HFFc6 (cell line): ENCODE results near the gene SNX20. TPM values are rescaled to one million over a fixed set of nuclear protein-coding genes. Genes with fewer than 3 reads are reported as not detected.

Source experiments
- DNase-seq: peaks from one replicate; pipeline ENCODE4 v3.0.0-alpha.2; 2018
- H3K27ac Mint-ChIP-seq: 2 replicates; pipeline ENCODE4 v1.8.0; 2020; ENCODE audit warnings: mild to moderate bottlenecking, mixed read lengths
- H3K27me3 Mint-ChIP-seq: 2 replicates; pipeline ENCODE4 v1.8.0; 2021; ENCODE audit warnings: mild to moderate bottlenecking, moderate library complexity, mixed read lengths; ENCODE audit not compliant: insufficient read depth
- H3K36me3 Mint-ChIP-seq: 2 replicates; pipeline ENCODE4 v1.8.0; 2021; ENCODE audit warnings: low read depth, mixed read lengths
- H3K4me1 Mint-ChIP-seq: 2 replicates; pipeline ENCODE4 v1.8.0; 2020; ENCODE audit warnings: low read depth, mixed read lengths
- H3K4me3 Mint-ChIP-seq: 2 replicates; pipeline ENCODE4 v1.8.0; 2020; ENCODE audit warnings: mild to moderate bottlenecking, moderate library complexity, mixed read lengths
- H3K9me3 Mint-ChIP-seq: 2 replicates; pipeline ENCODE4 v1.8.0; 2020; ENCODE audit warnings: mild to moderate bottlenecking, mixed read lengths
- total RNA-seq, 6 experiments: library from RNA; stranded (reverse); fragmentation: NEBNext Ultra II Directional; extraction: Animal tissue kit (Norgen Biotek cat#: 25700); gene quantifications; 2 replicates in 1 of 6; 3 replicates in 5 of 6; pipeline ENCODE4 v1.2.3, GENCODE V29; 2021
- TF ChIP-seq, protein P1 (sequence below): fragments of 200-600 bp; sonication (generic); IDR thresholded peaks from 2 replicates; pipeline ENCODE4 v1.5.0; 2021; ENCODE audit warnings: antibody characterized with exemption, mild to moderate bottlenecking

Gene SNX20
- total RNA-seq, 6 experiments from 2014 or later = not detected

DNA sequence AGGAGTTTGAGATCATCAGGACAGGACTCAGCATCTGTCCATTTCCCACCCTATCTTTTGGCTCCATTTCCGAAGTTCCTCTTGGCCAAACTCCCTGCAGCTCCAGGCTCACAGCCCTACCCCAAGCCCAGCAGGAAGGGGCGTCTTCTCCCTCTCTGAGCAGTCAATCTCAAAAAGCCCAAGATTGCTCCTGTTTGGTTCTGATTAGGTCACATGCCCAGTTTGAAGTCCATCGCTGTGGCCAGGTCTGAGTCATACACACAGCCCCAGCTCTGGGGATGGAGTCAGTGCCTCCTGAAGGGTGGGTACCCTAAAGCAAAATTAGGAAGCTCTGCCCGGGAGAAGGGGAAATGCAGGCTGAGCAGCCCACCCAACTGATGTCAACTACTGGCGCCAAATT is 23.9 kb downstream of the SNX20 start:
- Mint-ChIP-seq H3K4me1 (no peaks in the 10 kb centered on the region), H3K4me3 (no peak overlapping the region), H3K27ac (no peak overlapping the region), H3K36me3 (no peaks in the 10 kb centered on the region), H3K9me3 (no peaks in the 10 kb centered on the region), H3K27me3 (peaks cover 10% of the 10 kb centered on the region)
- TF ChIP-seq, protein P1, sequence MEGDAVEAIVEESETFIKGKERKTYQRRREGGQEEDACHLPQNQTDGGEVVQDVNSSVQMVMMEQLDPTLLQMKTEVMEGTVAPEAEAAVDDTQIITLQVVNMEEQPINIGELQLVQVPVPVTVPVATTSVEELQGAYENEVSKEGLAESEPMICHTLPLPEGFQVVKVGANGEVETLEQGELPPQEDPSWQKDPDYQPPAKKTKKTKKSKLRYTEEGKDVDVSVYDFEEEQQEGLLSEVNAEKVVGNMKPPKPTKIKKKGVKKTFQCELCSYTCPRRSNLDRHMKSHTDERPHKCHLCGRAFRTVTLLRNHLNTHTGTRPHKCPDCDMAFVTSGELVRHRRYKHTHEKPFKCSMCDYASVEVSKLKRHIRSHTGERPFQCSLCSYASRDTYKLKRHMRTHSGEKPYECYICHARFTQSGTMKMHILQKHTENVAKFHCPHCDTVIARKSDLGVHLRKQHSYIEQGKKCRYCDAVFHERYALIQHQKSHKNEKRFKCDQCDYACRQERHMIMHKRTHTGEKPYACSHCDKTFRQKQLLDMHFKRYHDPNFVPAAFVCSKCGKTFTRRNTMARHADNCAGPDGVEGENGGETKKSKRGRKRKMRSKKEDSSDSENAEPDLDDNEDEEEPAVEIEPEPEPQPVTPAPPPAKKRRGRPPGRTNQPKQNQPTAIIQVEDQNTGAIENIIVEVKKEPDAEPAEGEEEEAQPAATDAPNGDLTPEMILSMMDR = no peak
- no peak for DNase-seq

DNA sequence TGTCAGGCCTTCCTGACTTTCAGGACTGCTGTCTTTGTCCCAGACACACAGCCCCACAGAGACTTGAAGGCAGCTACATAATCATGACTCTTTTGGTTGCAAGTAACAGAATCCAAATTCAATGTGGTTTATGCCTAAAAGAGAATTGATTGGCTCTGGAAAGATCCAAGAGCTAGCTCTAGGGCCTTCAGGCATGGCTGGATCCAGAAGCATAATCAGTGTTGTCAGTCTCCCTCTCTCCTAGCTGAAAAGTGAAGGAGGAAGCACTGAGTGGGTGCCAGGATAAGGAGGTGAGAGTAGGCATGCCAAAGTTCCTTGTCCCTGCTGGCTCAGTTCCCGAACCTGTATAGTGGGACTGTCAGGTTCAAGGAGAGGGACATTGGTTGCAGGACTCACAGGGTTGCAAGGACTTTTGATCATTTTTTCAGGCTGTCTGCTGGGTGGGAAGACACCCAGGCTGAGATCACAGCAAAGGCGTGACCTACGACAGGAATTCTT is 25.5 kb downstream of the SNX20 start:
- no peak overlapping the region for H3K4me3 Mint-ChIP-seq
- H3K36me3 Mint-ChIP-seq = no peaks in the 10 kb centered on the region
- TF ChIP-seq, protein P1 = no peak
- H3K9me3 Mint-ChIP-seq = peaks cover 5% of the 10 kb centered on the region; the same call in 1 of the 2 replicates
- no peak overlapping the region for H3K27ac Mint-ChIP-seq
- peaks cover 10% of the 10 kb centered on the region for H3K27me3 Mint-ChIP-seq
- H3K4me1 Mint-ChIP-seq = no peaks in the 10 kb centered on the region
- no peak for DNase-seq

DNA sequence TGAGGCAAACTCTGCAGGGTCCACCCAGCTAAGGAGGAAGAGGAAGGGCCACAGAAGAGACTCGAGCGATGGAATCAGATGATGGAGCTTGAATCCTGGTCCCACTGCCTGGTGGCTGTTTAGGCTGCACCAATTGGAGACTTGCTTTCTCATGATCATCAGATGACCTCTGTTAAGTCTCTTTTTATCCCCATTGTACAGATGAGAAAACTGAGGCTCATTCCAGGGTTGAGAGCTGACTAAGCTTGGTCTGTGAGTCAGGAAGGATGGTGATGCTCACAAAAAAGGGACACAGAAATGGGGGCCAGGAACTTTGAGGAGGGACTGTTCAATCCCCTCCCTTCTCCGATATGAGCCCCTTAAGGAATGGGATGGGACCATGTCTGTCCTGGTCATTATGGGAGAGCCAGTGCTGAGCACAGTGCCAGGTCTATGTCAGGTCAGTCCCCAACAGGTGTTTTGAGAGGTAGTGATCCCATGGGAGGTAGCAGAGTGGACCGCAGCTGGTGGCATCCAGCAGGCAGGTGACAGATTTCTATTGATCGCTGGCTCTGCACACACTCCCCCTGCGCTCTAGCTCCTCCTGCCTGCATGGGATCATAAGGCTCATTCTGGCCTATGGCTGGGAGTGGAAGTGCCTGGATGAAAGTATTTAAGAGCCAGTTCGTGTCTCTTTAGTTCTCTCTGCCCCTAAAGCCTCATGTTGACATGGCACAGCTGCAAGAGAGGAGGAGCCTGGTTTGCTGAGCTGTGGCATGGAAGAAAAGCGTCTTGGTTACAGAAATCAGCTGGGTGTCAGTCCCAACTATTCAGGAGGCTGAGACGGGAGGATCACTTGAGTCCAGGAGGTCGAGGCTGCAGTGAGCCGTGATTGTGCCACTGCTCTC is 27.2 kb downstream of the SNX20 start:
- Mint-ChIP-seq H3K4me3 (no peak overlapping the region), H3K4me1 (no peaks in the 10 kb centered on the region), H3K27me3 (peaks cover 15% of the 10 kb centered on the region), H3K9me3 (peaks cover 5% of the 10 kb centered on the region; the same call in 1 of the 2 replicates), H3K27ac (no peak overlapping the region), H3K36me3 (no peaks in the 10 kb centered on the region)
- no peak for DNase-seq
- TF ChIP-seq, protein P1 = no peak

DNA sequence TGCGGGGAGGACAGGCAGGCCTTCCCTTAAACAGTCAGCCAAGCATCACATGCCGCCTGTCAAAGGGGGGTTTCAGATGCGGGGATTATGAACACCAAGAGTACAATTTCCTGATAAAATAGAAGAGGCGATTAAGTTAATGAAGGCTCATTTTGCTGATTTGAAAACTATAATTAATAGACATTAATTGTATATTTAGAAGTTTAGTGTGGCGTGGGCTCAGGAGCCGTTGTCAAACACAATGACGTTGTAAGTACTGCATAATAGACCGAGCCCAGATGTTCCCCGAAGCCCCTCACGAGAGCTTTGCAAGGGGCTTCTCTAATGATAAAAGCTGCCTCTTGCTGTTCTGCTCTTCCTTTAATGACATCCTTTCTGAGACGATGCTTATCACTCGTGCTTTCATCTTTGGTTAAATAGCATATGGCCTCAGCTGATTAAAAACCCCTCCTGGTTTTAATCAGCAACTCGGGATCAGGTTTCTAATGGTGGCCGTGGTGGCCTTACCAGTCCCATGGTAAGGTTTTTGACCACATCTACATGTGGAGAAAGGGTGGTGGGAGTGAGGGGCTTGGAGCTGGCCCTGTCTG is 28.2 kb downstream of the SNX20 start:
- Mint-ChIP-seq H3K4me3 (no peak overlapping the region), H3K9me3 (peaks cover 5% of the 10 kb centered on the region; the same call in 1 of the 2 replicates), H3K27me3 (peaks cover 16% of the 10 kb centered on the region), H3K27ac (no peak overlapping the region), H3K4me1 (no peaks in the 10 kb centered on the region), H3K36me3 (no peaks in the 10 kb centered on the region)
- DNase-seq = no peak
- TF ChIP-seq, protein P1 = no peak

DNA sequence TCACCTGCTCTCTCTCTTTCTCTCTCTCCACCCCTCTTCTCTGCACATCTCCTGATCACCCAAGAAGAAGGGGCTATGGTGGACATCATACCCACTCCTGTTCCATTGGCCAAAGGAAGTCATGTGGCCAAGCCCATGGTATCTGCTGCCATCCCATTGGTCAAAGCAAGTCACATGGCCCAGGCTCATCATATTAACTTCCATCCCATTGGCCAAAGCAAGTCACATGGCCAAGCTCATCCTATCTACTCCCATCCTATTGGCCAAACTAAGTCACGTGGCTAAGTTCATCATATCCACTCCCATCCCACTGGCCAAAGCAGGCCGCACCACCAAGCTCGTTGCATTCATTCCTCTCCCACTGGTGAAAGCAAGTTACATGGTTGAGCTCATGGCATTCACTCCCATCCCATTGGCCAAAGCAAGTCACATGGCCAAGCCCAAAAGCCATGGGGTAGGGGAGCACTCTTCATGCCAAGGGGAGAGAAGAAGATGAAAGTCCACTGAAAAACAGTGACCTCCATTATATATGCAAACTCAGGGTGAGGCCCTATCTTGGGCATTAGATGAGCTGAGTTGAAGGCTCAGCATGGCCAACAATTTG is 29.2 kb downstream of the SNX20 start:
- DNase-seq = no peak
- H3K27ac Mint-ChIP-seq = no peak overlapping the region
- H3K27me3 Mint-ChIP-seq = peaks cover 25% of the 10 kb centered on the region
- H3K4me3 Mint-ChIP-seq = no peak overlapping the region
- peaks cover 5% of the 10 kb centered on the region; the same call in 1 of the 2 replicates for H3K9me3 Mint-ChIP-seq
- no peaks in the 10 kb centered on the region for H3K4me1 Mint-ChIP-seq
- TF ChIP-seq, protein P1 = no peak
- H3K36me3 Mint-ChIP-seq = no peaks in the 10 kb centered on the region
